ENCODE measurements around the gene TMEM233.

TMEM233 gene

DNA sequence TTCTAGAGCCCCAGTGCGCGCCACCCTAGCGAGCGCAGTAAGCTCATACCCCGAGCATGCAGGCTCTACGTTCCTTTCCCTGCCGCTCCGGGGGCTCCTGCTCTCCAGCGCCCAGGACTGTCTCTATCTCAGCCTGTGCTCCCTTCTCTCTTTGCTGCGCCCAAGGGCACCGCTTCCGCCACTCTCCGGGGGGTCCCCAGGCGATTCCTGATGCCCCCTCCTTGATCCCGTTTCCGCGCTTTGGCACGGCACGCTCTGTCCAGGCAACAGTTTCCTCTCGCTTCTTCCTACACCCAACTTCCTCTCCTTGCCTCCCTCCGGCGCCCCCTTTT is 791 bp downstream of the TMEM233 start:
- TF ChIP-seq, protein P1, sequence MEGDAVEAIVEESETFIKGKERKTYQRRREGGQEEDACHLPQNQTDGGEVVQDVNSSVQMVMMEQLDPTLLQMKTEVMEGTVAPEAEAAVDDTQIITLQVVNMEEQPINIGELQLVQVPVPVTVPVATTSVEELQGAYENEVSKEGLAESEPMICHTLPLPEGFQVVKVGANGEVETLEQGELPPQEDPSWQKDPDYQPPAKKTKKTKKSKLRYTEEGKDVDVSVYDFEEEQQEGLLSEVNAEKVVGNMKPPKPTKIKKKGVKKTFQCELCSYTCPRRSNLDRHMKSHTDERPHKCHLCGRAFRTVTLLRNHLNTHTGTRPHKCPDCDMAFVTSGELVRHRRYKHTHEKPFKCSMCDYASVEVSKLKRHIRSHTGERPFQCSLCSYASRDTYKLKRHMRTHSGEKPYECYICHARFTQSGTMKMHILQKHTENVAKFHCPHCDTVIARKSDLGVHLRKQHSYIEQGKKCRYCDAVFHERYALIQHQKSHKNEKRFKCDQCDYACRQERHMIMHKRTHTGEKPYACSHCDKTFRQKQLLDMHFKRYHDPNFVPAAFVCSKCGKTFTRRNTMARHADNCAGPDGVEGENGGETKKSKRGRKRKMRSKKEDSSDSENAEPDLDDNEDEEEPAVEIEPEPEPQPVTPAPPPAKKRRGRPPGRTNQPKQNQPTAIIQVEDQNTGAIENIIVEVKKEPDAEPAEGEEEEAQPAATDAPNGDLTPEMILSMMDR (IDR thresholded peaks at IDR 0.05) = no peak

DNA sequence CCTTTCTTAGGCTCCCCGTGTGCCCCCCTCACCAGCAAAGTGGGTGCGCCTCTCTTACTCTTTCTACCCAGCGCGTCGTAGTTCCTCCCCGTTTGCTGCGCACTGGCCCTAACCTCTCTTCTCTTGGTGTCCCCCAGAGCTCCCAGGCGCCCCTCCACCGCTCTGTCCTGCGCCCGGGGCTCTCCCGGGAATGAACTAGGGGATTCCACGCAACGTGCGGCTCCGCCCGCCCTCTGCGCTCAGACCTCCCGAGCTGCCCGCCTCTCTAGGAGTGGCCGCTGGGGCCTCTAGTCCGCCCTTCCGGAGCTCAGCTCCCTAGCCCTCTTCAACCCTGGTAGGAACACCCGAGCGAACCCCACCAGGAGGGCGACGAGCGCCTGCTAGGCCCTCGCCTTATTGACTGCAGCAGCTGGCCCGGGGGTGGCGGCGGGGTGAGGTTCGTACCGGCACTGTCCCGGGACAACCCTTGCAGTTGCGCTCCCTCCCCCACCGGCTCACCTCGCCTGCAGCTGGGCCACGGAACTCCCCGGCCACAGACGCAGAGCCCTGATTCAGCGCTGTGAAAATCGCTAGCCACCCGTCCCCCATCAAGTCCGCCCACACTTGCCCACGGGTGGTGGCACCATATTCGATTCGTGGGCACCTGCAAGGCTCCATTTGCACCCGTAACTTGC is 1.3 kb downstream of the TMEM233 start:
- TF ChIP-seq, protein P1 (IDR thresholded peaks at IDR 0.05) = no peak

DNA sequence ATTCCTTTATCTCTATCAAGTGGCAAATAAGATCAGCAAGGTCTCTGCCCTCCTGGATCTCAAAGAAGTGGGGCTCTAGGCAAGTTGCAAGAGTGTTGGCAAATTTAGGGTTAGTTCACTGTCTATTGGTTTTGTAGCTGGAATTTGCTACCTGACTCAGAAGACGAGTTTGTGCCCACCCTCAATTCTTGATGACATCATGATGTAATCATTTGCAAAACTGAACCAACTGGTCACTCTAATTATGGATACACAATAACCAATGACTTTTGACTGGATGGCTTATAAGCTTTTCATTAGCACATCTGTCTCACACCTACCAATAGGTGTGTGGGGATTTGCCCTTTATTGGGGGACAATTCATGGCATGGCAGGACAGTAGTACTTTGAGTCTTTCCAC is 4.6 kb downstream of the TMEM233 start:
- TF ChIP-seq, protein P1 (IDR thresholded peaks at IDR 0.05) = no peak

- TF ChIP-seq, protein P1 (IDR thresholded peaks at IDR 0.05) = no peak
These were observed 8.5 kb downstream of the TMEM233 start for GRCh38 chr12:119601877-119602733.

- TF ChIP-seq, protein P1 (IDR thresholded peaks at IDR 0.05) = no peak
These were observed 9.1 kb downstream of the TMEM233 start for GRCh38 chr12:119602734-119603094.

GRCh38 chr12:119603767-119604166 is 10.2 kb downstream of the TMEM233 start:
- TF ChIP-seq, protein P1 (IDR thresholded peaks at IDR 0.05) = no peak

GRCh38 chr12:119609358-119609757 is 15.8 kb downstream of the TMEM233 start:
- TF ChIP-seq, protein P1 (IDR thresholded peaks at IDR 0.05) = no peak
